GM13977 (cell line): ENCODE results near the gene FHL1.

Experiments used
- DNase-seq: peaks from one replicate; pipeline ENCODE4 v3.0.0; 2012; ENCODE audit warnings: low spot score
- in situ Hi-C: fragments of 300-500 bp; cut with MboI; formaldehyde crosslinking; loops from one replicate; pipeline ENCODE4 v1.12.0; 2022; ENCODE audit warnings: low sequenced_read_pairs, low pct_unique_long_range_greater_than_20kb, mixed read lengths, inconsistent platforms; ENCODE audit not compliant: unreplicated experiment
- TF ChIP-seq, protein P1 (sequence below): IDR thresholded peaks from 2 replicates; pipeline ENCODE4 v1.5.1; 2012; ENCODE audit warnings: mild to moderate bottlenecking, control low read depth; ENCODE audit not compliant: insufficient read depth; ENCODE audit errors: extremely low read depth, missing control alignments

The FHL1 gene

DNA sequence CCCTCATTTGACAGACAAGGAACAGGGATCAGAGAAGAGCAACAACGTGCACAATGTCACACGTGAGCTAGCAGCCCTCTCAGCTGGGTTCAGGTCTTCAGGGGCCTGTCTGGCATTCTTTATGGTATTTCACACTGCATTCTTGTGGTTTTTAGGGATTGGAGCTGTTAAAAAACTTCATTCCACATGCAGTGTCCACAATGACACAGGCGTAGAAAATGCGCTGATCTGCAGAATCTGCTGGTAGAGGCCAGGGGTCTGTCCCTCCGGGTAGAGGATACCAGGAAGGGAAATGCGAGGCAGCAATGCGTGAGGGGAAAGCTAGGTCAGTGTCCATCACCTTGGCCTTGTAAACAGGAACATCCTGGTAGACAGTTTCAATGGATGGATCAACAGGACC is 67.2 kb downstream of the FHL1 start:
- TF ChIP-seq, protein P1, sequence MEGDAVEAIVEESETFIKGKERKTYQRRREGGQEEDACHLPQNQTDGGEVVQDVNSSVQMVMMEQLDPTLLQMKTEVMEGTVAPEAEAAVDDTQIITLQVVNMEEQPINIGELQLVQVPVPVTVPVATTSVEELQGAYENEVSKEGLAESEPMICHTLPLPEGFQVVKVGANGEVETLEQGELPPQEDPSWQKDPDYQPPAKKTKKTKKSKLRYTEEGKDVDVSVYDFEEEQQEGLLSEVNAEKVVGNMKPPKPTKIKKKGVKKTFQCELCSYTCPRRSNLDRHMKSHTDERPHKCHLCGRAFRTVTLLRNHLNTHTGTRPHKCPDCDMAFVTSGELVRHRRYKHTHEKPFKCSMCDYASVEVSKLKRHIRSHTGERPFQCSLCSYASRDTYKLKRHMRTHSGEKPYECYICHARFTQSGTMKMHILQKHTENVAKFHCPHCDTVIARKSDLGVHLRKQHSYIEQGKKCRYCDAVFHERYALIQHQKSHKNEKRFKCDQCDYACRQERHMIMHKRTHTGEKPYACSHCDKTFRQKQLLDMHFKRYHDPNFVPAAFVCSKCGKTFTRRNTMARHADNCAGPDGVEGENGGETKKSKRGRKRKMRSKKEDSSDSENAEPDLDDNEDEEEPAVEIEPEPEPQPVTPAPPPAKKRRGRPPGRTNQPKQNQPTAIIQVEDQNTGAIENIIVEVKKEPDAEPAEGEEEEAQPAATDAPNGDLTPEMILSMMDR: no peak
- no peak for DNase-seq
- in situ Hi-C loops: no loop called here

DNA sequence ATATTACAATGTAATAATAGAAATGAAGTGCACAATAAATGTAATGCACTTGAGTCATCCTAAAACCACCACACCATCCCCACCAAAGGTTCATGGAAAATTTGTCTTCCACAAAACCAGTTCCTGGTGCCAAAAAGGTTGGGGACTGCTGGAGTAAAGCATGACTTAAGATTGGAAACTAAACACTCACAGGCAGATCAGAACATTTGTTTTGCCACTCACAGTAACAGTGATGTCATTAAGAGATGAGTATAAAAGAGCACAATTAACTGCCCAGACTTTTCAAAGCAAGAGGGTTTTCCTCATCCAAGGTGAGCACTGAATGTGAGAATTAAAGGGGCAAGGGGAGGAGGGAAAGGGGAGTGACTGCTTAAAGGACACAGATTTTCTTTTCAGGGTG is 68.2 kb downstream of the FHL1 start:
- DNase-seq: no peak
- TF ChIP-seq, protein P1: no peak
- in situ Hi-C loops: no loop called here

DNA sequence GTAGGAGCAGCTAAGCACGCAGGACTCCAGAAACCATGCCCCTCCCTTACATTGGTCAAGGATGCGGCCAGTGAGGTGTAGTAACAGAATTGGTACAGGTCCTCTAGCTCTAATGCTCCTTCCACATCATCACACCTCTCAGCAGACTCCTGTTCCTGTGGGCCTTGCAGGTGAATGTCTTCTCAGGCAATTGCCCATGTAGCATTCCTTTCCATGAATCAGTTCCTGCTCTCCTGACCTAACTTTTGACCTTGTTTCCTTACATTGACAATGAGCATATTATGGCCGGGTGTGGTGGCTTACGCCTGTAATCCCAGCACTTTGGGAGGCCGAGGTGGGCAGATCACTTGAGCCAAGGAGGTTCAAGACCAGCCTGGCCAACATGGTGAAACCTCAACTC is 72.6 kb downstream of the FHL1 start:
- no peak for DNase-seq

DNA sequence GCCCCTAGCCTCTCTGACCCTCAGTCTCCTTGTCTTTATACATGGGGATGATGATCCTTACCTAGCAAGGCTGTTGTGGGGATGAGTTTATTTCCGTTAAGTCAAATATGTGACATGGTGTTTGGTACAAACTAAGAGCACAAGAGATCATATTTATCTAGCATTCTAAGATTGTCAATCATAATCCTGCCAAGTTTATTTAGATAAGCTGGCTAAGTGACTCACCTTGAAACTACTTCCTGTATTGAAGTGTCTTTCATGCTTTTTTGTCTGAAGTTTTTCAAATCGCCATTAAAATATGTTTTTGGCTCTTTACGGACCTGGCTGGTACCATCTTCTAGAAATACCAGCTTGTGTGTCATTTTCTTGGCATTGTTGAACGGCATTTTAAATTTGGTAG is 73.2 kb downstream of the FHL1 start:
- DNase-seq: no peak
- TF ChIP-seq, protein P1: no peak
- in situ Hi-C loops: no loop called here

More for the DNA sequence above, 72.6 kb downstream of the FHL1 start:
- in situ Hi-C loops: no loop called here
- TF ChIP-seq, protein P1: no peak

DNA sequence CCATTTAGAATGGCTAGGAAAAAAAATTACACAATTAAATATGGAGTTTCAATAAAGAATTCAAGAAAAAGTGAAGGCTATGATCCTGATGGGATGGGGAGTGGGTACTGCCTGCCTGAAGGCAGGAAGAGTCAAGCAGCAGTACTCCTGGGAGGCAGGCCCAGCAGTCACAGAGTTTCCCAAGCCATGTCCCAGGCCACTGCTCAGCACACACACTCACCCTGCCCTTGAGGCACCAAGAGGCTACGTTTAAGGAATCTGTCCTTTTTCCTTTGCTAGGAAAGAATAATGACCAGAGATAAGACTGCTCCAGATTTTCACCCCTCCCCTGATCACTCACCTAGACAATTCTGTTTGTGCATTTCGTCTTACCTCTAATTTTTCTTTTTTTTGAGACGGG is 73.6 kb downstream of the FHL1 start:
- in situ Hi-C loops: no loop called here
- TF ChIP-seq, protein P1: no peak
- no peak for DNase-seq

DNA sequence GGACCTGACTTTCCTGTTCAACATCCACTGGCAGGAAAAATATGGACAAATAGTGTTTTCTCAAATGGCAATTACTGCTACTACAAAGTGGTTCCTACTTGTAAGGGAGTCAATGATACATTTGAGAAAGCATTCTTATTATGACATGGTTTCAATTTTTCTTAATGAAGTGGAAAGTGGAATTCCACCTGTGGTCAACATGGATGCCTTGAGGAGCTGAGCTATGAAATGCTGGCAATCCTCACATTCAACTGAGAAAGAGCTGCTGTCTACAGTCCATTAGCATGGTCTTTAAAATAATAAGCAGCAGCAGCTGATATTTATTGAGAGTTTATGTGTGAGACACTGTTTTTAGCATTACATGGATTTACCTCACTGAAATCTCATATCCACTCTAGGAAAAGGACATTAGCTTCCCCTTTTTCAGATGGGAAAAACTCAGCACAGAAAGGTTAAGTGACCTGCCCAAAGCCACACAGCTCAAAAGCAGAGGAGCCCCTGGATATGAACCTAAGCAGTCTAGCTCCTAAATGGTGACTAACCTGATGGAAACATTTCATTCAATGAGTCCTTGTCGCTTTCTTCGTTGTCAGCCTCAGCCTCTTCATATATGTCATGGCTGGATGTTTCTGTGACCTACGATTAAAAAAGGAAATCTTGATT is 74.6 kb downstream of the FHL1 start:
- in situ Hi-C loops: no loop called here
- DNase-seq: no peak
- TF ChIP-seq, protein P1: no peak
